Endodermal cell (in vitro differentiated cells): ENCODE data around the gene PCSK2. TPM values are rescaled to one million over a fixed set of nuclear protein-coding genes. Genes with fewer than 3 reads are reported as not detected.
A peak's percentile ranks its signal among the peaks of the same experiment; 100 is the strongest.

ENCODE experiments used
- DNase-seq: peaks from one replicate; pipeline ENCODE4 v3.0.0-alpha.2; 2017
- H3K27ac ChIP-seq: 2 replicates; pipeline ENCODE4 v1.5.1; 2013; ENCODE audit warnings: mild to moderate bottlenecking, low read depth, low read length, moderate library complexity
- H3K27me3 ChIP-seq: 2 replicates; pipeline ENCODE4 v1.6.1; 2013; ENCODE audit warnings: mild to moderate bottlenecking, low read length, moderate library complexity; ENCODE audit not compliant: insufficient read depth, control insufficient read depth, poor library complexity, severe bottlenecking
- H3K36me3 ChIP-seq: 2 replicates; pipeline ENCODE4 v1.7.0; 2013; ENCODE audit warnings: mild to moderate bottlenecking, low read length, moderate library complexity; ENCODE audit not compliant: control insufficient read depth, insufficient read depth
- H3K4me1 ChIP-seq: one replicate; pipeline ENCODE4 v1.7.0; 2013; ENCODE audit warnings: low read length; ENCODE audit not compliant: control insufficient read depth, insufficient read depth
- H3K4me3 ChIP-seq: 2 replicates; pipeline ENCODE4 v1.5.1; 2013; ENCODE audit warnings: mild to moderate bottlenecking, low read length, moderate library complexity
- H3K9ac ChIP-seq: 2 replicates; pipeline ENCODE4 v1.6.1; 2013; ENCODE audit warnings: mild to moderate bottlenecking, low read length, moderate library complexity; ENCODE audit not compliant: poor library complexity, severe bottlenecking; ENCODE audit errors: extremely low read depth
- H3K9me3 ChIP-seq: 2 replicates; pipeline ENCODE4 v1.6.1; 2013; ENCODE audit warnings: mild to moderate bottlenecking, low read length, moderate library complexity; ENCODE audit not compliant: control insufficient read depth
- H3K27ac Mint-ChIP-seq: 2 replicates; pipeline ENCODE4 v1.8.0; 2020; ENCODE audit warnings: mixed read lengths
- H3K27me3 Mint-ChIP-seq: 2 replicates; pipeline ENCODE4 v1.8.0; 2021; ENCODE audit warnings: mild to moderate bottlenecking, mixed read lengths; ENCODE audit not compliant: insufficient read depth
- H3K36me3 Mint-ChIP-seq: 2 replicates; pipeline ENCODE4 v1.8.0; 2020; ENCODE audit warnings: low read depth, mixed read lengths
- H3K4me1 Mint-ChIP-seq: 2 replicates; pipeline ENCODE4 v1.8.0; 2020; ENCODE audit warnings: mixed read lengths
- H3K4me3 Mint-ChIP-seq: 2 replicates; pipeline ENCODE4 v1.8.0; 2020; ENCODE audit warnings: mild to moderate bottlenecking, moderate library complexity, mixed read lengths
- H3K9me3 Mint-ChIP-seq: 2 replicates; pipeline ENCODE4 v1.8.0; 2020; ENCODE audit warnings: mild to moderate bottlenecking, mixed read lengths
- WGBS, 2 experiments: methylation state at CpG; one replicate each; pipeline versions ENCODE4 v1.1.5 to v1.1.7; 2013; ENCODE audit warnings: missing lambda C conversion rate in 2 of 2, mixed read lengths in 1 of 2; ENCODE audit not compliant: insufficient coverage in 1 of 2, insufficient read length in 1 of 2; 5-methylcytosine and 5-hydroxymethylcytosine counted together
- total RNA-seq, 2 donors: library from RNA; stranded (reverse); fragmentation: NEBNext Ultra II Directional in 1 of 2; extraction: Animal tissue kit (Norgen Biotek cat#: 25700) in 1 of 2; gene quantifications; 2 replicates in 1 of 2; 3 replicates in 1 of 2; pipeline ENCODE4 v1.2.1, GENCODE V29; 2021
- TF ChIP-seq, protein P1 (sequence below): fragments of 200-600 bp; sonication (generic); conservative IDR thresholded peaks from 2 replicates; pipeline ENCODE4 v1.5.0; 2021; ENCODE audit warnings: antibody characterized with exemption, mild to moderate bottlenecking

Gene PCSK2
- total RNA-seq, 2 donors from 2014 or later = 3.0 to 4.8 TPM

GRCh38 chr20:17374086-17374485 lies 147.2 kb downstream of the PCSK2 start:
- no peak for DNase-seq
- H3K4me3 ChIP-seq = no peak overlapping the region
- H3K36me3 Mint-ChIP-seq = no peaks in the 10 kb centered on the region
- no peaks in the 10 kb centered on the region for H3K4me1 ChIP-seq
- H3K9ac ChIP-seq = no peak overlapping the region
- H3K9me3 Mint-ChIP-seq = no peaks in the 10 kb centered on the region
- peaks cover 16% of the 10 kb centered on the region for H3K27me3 ChIP-seq
- peaks cover 46% of the 10 kb centered on the region for H3K27me3 Mint-ChIP-seq
- no peaks in the 10 kb centered on the region for H3K36me3 ChIP-seq
- TF ChIP-seq, protein P1, sequence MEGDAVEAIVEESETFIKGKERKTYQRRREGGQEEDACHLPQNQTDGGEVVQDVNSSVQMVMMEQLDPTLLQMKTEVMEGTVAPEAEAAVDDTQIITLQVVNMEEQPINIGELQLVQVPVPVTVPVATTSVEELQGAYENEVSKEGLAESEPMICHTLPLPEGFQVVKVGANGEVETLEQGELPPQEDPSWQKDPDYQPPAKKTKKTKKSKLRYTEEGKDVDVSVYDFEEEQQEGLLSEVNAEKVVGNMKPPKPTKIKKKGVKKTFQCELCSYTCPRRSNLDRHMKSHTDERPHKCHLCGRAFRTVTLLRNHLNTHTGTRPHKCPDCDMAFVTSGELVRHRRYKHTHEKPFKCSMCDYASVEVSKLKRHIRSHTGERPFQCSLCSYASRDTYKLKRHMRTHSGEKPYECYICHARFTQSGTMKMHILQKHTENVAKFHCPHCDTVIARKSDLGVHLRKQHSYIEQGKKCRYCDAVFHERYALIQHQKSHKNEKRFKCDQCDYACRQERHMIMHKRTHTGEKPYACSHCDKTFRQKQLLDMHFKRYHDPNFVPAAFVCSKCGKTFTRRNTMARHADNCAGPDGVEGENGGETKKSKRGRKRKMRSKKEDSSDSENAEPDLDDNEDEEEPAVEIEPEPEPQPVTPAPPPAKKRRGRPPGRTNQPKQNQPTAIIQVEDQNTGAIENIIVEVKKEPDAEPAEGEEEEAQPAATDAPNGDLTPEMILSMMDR = no peak
- H3K4me1 Mint-ChIP-seq = peaks cover 13% of the 10 kb centered on the region
- 88 to 90% methylated on average over 3 to 5 of the region's 5 CpGs for WGBS, 2 experiments
- H3K27ac Mint-ChIP-seq = peak overlapping the region; percentile 4
- H3K4me3 Mint-ChIP-seq = no peak overlapping the region
- no peaks in the 10 kb centered on the region for H3K9me3 ChIP-seq
- H3K27ac ChIP-seq = no peak overlapping the region

- 94 to 100% methylated on average over 2 to 5 of the region's 5 CpGs for WGBS, 2 experiments
- Histone ChIP-seq H3K27ac (no peak overlapping the region), H3K27me3 (peaks cover 16% of the 10 kb centered on the region), H3K4me1 (no peaks in the 10 kb centered on the region), H3K9me3 (no peaks in the 10 kb centered on the region), H3K4me3 (no peak overlapping the region), H3K9ac (no peak overlapping the region), H3K36me3 (no peaks in the 10 kb centered on the region)
- Mint-ChIP-seq H3K27ac (no peak overlapping the region), H3K9me3 (no peaks in the 10 kb centered on the region), H3K4me3 (no peak overlapping the region), H3K4me1 (peaks cover 10% of the 10 kb centered on the region), H3K36me3 (no peaks in the 10 kb centered on the region), H3K27me3 (peaks cover 28% of the 10 kb centered on the region)
- no peak for DNase-seq
- TF ChIP-seq, protein P1 = no peak
Observed at GRCh38 chr20:17376031-17376430, 149.2 kb downstream of the PCSK2 start.

GRCh38 chr20:17377231-17377630 lies 150.4 kb downstream of the PCSK2 start:
- Histone ChIP-seq H3K9me3 (no peaks in the 10 kb centered on the region), H3K36me3 (no peaks in the 10 kb centered on the region), H3K27ac (no peak overlapping the region), H3K4me3 (no peak overlapping the region), H3K4me1 (no peaks in the 10 kb centered on the region), H3K9ac (no peak overlapping the region), H3K27me3 (peaks cover 16% of the 10 kb centered on the region)
- Mint-ChIP-seq H3K4me1 (peaks cover 10% of the 10 kb centered on the region), H3K27me3 (peaks cover 18% of the 10 kb centered on the region), H3K36me3 (no peaks in the 10 kb centered on the region), H3K4me3 (no peak overlapping the region), H3K9me3 (no peaks in the 10 kb centered on the region), H3K27ac (no peak overlapping the region)
- DNase-seq = no peak
- TF ChIP-seq, protein P1 = no peak
- 82% methylated on average over 3 of the region's 3 CpGs; no CpG with 5 or more reads in 1 of the 2 experiments for WGBS, 2 experiments
